ENCODE results near the gene VAV2.

The VAV2 gene

GRCh38 chr9:133837627-133838597 lies 154.2 kb downstream of the VAV2 start:
- H3K27ac ChIP-seq (ENCODE audit: poor library complexity, severe bottlenecking), result no peak overlapping the region
- no peaks in the 10 kb centered on the region for H3K4me1 ChIP-seq (ENCODE audit: insufficient read depth, poor library complexity, severe bottlenecking)
- peaks cover 12% of the 10 kb centered on the region; the same call in 1 of the 2 replicates for H3K36me3 ChIP-seq (ENCODE audit: low read depth)
- H3K9me3 ChIP-seq (ENCODE audit: severe bottlenecking), result no peaks in the 10 kb centered on the region
- DNase-seq (ENCODE audit: low spot score) (no peak), ATAC-seq (ENCODE audit: low read depth) (no peak)
- H3K27me3 ChIP-seq (ENCODE audit: insufficient read depth, poor library complexity, severe bottlenecking), result no peaks in the 10 kb centered on the region
- no peak overlapping the region for H3K4me3 ChIP-seq (ENCODE audit: severe bottlenecking)
- TF ChIP-seq, protein P1, sequence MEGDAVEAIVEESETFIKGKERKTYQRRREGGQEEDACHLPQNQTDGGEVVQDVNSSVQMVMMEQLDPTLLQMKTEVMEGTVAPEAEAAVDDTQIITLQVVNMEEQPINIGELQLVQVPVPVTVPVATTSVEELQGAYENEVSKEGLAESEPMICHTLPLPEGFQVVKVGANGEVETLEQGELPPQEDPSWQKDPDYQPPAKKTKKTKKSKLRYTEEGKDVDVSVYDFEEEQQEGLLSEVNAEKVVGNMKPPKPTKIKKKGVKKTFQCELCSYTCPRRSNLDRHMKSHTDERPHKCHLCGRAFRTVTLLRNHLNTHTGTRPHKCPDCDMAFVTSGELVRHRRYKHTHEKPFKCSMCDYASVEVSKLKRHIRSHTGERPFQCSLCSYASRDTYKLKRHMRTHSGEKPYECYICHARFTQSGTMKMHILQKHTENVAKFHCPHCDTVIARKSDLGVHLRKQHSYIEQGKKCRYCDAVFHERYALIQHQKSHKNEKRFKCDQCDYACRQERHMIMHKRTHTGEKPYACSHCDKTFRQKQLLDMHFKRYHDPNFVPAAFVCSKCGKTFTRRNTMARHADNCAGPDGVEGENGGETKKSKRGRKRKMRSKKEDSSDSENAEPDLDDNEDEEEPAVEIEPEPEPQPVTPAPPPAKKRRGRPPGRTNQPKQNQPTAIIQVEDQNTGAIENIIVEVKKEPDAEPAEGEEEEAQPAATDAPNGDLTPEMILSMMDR (IDR thresholded peaks at IDR 0.05; ENCODE audit: poor library complexity, severe bottlenecking), result no peak

DNA sequence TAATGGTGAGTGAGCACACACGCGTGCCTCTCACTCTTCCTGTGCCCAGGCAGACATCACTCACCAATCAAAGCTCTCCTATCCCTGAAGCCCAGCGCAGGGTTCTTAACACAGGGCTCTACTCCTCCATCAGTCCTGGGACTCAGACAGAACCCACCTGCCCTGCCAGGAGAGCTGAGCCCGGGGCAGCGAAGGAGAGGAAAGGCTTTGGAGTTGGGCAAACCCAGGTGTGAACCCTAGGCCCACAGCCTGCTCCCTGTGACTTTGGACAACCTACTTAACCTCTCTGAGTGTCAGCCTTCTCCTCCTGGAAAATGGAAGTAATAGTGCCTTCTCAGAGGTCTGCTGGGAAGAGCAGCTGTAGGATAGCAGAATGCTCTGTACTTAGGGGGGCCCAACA lies 155.3 kb downstream of the VAV2 start:
- TF ChIP-seq, protein P1 (IDR thresholded peaks at IDR 0.05; ENCODE audit: poor library complexity, severe bottlenecking), result no peak

DNA sequence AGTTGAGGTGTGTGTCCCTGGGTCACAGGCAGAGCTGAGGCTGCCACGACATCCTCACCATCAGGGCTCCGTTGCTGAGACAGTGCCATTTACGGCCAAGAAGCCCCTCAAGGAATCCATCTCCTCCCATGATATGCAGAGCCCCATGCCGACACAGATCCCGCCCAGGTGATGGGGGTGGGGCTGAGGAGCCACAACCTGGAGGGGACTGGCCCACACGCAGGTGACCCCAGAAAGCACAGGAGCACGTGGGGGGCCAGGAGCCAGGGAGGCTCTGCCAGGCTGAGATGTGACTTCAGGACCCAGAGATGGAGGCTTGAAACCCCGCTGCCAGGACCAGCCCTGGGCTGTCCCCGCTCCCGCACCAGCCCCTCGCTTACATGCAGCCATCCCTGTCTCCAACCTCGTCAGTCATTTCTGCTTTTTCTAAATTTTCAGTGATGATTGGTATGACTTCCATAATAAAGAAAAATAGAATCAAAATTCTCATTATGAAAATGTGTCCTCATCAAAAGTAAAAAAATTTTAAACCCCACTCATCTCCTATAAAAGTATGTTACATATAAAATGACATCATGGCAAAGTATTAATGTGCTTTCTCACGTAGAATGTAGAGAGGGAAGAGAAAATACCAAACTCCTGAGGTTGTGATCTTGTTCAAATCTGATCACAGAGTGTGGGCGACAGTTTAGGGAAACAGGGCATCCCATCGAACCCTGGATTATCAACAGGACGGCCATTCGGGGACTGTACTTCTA lies 155.9 kb downstream of the VAV2 start:
- ATAC-seq (ENCODE audit: low read depth) (no peak), DNase-seq (ENCODE audit: low spot score) (no peak)
- Histone ChIP-seq H3K27ac (ENCODE audit: poor library complexity, severe bottlenecking) (no peak overlapping the region), H3K9me3 (ENCODE audit: severe bottlenecking) (no peaks in the 10 kb centered on the region), H3K4me3 (ENCODE audit: severe bottlenecking) (no peak overlapping the region), H3K27me3 (ENCODE audit: insufficient read depth, poor library complexity, severe bottlenecking) (no peaks in the 10 kb centered on the region), H3K4me1 (ENCODE audit: insufficient read depth, poor library complexity, severe bottlenecking) (no peaks in the 10 kb centered on the region), H3K36me3 (ENCODE audit: low read depth) (peaks cover 13% of the 10 kb centered on the region; the same call in 1 of the 2 replicates)
- TF ChIP-seq, protein P1 (IDR thresholded peaks at IDR 0.05; ENCODE audit: poor library complexity, severe bottlenecking), result no peak

More for the DNA sequence above, 155.3 kb downstream of the VAV2 start:
- Histone ChIP-seq H3K27ac (ENCODE audit: poor library complexity, severe bottlenecking) (no peak overlapping the region), H3K9me3 (ENCODE audit: severe bottlenecking) (no peaks in the 10 kb centered on the region), H3K36me3 (ENCODE audit: low read depth) (peaks cover 13% of the 10 kb centered on the region; the same call in 1 of the 2 replicates), H3K4me3 (ENCODE audit: severe bottlenecking) (no peak overlapping the region), H3K4me1 (ENCODE audit: insufficient read depth, poor library complexity, severe bottlenecking) (no peaks in the 10 kb centered on the region), H3K27me3 (ENCODE audit: insufficient read depth, poor library complexity, severe bottlenecking) (no peaks in the 10 kb centered on the region)
- DNase-seq (ENCODE audit: low spot score), result no peak
- no peak for ATAC-seq (ENCODE audit: low read depth)

- Histone ChIP-seq H3K36me3 (ENCODE audit: low read depth) (peaks cover 19% of the 10 kb centered on the region), H3K27ac (ENCODE audit: poor library complexity, severe bottlenecking) (no peak overlapping the region), H3K9me3 (ENCODE audit: severe bottlenecking) (no peaks in the 10 kb centered on the region), H3K4me3 (ENCODE audit: severe bottlenecking) (no peak overlapping the region), H3K4me1 (ENCODE audit: insufficient read depth, poor library complexity, severe bottlenecking) (no peaks in the 10 kb centered on the region), H3K27me3 (ENCODE audit: insufficient read depth, poor library complexity, severe bottlenecking) (no peaks in the 10 kb centered on the region)
- no peak for DNase-seq (ENCODE audit: low spot score)
- TF ChIP-seq, protein P1 (IDR thresholded peaks at IDR 0.05; ENCODE audit: poor library complexity, severe bottlenecking), result no peak
- ATAC-seq (ENCODE audit: low read depth), result 0 out of 3 replicates have a peak, but pooled peaks have one; percentile 37
These were observed 156.7 kb downstream of the VAV2 start for GRCh38 chr9:133835262-133835901.
